Testis (tissue), 3 donors: ENCODE results near the gene REEP2. TPM values are rescaled to one million over a fixed set of nuclear protein-coding genes. Genes with fewer than 3 reads are reported as not detected.

Experiments used
- DNase-seq: peaks from one replicate; pipeline ENCODE4 v3.0.0-alpha.2; 2019
- H3K27ac ChIP-seq, 2 donors: fragments of 200-600 bp; sonication (generic); one replicate each; pipeline ENCODE4 v1.5.1; 2019
- H3K27me3 ChIP-seq: fragments of 200-600 bp; sonication (generic); one replicate; pipeline ENCODE4 v1.5.1; 2019
- H3K36me3 ChIP-seq: fragments of 200-600 bp; sonication (generic); one replicate; pipeline ENCODE4 v1.5.1; 2017; ENCODE audit warnings: low read depth; ENCODE audit errors: missing control alignments
- H3K4me1 ChIP-seq: fragments of 200-600 bp; sonication (generic); one replicate; pipeline ENCODE4 v1.5.1; 2019
- H3K4me3 ChIP-seq, 2 donors: fragments of 200-600 bp; sonication (generic); one replicate each; pipeline ENCODE4 v1.5.1; 2017 to 2019
- H3K9me3 ChIP-seq: fragments of 200-600 bp; sonication (generic); one replicate; pipeline ENCODE4 v1.5.1; 2017
- POLR2A ChIP-seq: fragments of 450-650 bp; IDR thresholded peaks from one replicate; pipeline ENCODE4 v1.6.1; 2017; ENCODE audit warnings: antibody characterized with exemption, mild to moderate bottlenecking, moderate library complexity
- WGBS, 2 donors: methylation state at CpG; one replicate each; pipeline ENCODE4 v1.1.5; 2018; 5-methylcytosine and 5-hydroxymethylcytosine counted together
- intact Hi-C: fragments of 100-400 bp; cut with DNase I; formaldehyde crosslinking; loops from one replicate; pipeline ENCODE4 v1.15.1; 2023; ENCODE audit warnings: low total_unique reads
- polyA plus RNA-seq: library from polyadenylated mRNA; stranded (reverse); fragments of 350-450 nt; fragmentation: Illumina TruSeq; extraction: RNeasy Lipid Tissue Mini Kit (QIAGEN cat#74804); gene quantifications from one replicate; pipeline ENCODE4 v1.2.3, GENCODE V29; 2014; ENCODE audit warnings: low read depth, low replicate concordance; ENCODE audit not compliant: insufficient read depth
- total RNA-seq, 2 donors: library from RNA; depleted of rRNA; stranded (reverse); fragments of >200 nt; gene quantifications; one replicate each; pipeline ENCODE4 v1.2.3, GENCODE V29; 2016
- TF ChIP-seq, protein P1 (sequence below), 3 experiments: fragments of 450-650 bp in 2 of 3; fragments of 200-600 bp in 1 of 3; sonication (generic) in 1 of 3; IDR thresholded peaks; one replicate each; pipeline ENCODE4 v1.5.1; 2016 to 2019; ENCODE audit warnings: antibody characterized with exemption in 3 of 3, mild to moderate bottlenecking in 2 of 3, moderate library complexity in 1 of 3

The REEP2 gene
- total and polyA plus RNA-seq, 3 donors from 2014 or later: 13.5 to 18.3 (median 15.7) TPM

DNA sequence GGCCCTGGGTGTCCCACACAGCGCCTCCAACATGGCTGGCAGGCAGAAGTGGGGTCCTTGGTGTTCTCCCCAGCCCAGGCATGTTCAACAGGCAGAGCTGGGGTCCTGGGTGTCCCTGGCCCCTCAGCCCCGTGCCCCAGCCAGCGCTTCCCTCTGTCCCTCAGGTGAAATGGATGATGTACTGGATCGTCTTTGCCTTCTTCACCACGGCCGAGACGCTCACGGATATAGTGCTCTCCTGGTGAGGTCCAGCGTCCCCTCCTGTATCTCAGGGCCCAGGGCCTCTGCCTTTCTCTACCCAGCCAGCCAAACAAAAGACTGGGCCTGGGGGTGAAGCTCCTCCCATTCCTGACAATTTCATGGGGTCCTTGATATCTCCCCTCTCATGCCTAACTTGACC, 2.4 kb downstream of the REEP2 start:
- Histone ChIP-seq H3K27ac (no peak overlapping the region), H3K27me3 (no peaks in the 10 kb centered on the region), H3K36me3 (no peaks in the 10 kb centered on the region), H3K4me3 (no peak overlapping the region), H3K4me1 (peaks cover 12% of the 10 kb centered on the region), H3K9me3 (no peaks in the 10 kb centered on the region)
- intact Hi-C loops: no loop called here
- 94 to 100% methylated on average over 2 to 9 of the region's 9 CpGs for WGBS, 2 donors
- DNase-seq: no peak
- TF ChIP-seq, protein P1, sequence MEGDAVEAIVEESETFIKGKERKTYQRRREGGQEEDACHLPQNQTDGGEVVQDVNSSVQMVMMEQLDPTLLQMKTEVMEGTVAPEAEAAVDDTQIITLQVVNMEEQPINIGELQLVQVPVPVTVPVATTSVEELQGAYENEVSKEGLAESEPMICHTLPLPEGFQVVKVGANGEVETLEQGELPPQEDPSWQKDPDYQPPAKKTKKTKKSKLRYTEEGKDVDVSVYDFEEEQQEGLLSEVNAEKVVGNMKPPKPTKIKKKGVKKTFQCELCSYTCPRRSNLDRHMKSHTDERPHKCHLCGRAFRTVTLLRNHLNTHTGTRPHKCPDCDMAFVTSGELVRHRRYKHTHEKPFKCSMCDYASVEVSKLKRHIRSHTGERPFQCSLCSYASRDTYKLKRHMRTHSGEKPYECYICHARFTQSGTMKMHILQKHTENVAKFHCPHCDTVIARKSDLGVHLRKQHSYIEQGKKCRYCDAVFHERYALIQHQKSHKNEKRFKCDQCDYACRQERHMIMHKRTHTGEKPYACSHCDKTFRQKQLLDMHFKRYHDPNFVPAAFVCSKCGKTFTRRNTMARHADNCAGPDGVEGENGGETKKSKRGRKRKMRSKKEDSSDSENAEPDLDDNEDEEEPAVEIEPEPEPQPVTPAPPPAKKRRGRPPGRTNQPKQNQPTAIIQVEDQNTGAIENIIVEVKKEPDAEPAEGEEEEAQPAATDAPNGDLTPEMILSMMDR (IDR thresholded peaks at IDR 0.05): no peak
- no peak for TF ChIP-seq POLR2A

DNA sequence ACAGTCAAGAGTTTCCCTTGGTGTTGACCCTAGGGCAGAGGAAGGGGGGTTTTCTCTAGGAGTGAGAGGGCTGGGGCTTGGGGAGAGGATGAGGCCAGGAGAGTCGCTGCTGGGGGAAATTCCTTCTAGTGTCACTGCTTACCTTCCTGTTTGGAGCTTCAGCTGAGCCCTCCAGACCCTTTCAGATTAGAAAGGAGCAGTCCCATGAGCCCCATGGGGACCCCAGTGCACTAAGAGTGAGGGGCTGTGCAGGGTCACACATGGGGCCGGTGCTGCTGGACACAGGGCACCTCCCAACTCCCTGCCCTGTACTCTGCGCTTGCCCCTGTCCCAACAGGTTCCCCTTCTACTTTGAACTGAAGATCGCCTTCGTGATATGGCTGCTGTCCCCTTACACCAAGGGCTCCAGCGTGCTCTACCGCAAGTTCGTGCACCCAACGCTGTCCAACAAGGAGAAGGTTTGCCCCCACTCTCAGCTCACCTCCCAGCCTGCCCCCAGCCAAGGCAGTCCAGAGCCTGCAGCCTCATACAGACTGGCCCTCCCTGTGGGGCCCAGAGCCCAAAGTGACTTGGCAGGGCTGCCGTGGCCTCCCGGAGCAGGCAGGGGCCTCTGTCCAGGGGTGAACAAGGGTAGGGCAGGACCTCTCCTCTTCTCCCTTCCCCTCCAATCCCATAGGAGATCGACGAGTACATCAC, 5.4 kb downstream of the REEP2 start:
- TF ChIP-seq POLR2A: no peak
- TF ChIP-seq, protein P1 (IDR thresholded peaks at IDR 0.05): no peak
- intact Hi-C loops: no loop called here
- 90 to 93% methylated on average over 9 to 13 of the region's 13 CpGs for WGBS, 2 donors
- no peak overlapping the region for H3K4me3 ChIP-seq
- no peak overlapping the region for H3K27ac ChIP-seq
- H3K36me3 ChIP-seq: no peaks in the 10 kb centered on the region
- no peaks in the 10 kb centered on the region for H3K9me3 ChIP-seq
- H3K27me3 ChIP-seq: no peaks in the 10 kb centered on the region
- H3K4me1 ChIP-seq: peaks cover 10% of the 10 kb centered on the region
- DNase-seq: no peak

DNA sequence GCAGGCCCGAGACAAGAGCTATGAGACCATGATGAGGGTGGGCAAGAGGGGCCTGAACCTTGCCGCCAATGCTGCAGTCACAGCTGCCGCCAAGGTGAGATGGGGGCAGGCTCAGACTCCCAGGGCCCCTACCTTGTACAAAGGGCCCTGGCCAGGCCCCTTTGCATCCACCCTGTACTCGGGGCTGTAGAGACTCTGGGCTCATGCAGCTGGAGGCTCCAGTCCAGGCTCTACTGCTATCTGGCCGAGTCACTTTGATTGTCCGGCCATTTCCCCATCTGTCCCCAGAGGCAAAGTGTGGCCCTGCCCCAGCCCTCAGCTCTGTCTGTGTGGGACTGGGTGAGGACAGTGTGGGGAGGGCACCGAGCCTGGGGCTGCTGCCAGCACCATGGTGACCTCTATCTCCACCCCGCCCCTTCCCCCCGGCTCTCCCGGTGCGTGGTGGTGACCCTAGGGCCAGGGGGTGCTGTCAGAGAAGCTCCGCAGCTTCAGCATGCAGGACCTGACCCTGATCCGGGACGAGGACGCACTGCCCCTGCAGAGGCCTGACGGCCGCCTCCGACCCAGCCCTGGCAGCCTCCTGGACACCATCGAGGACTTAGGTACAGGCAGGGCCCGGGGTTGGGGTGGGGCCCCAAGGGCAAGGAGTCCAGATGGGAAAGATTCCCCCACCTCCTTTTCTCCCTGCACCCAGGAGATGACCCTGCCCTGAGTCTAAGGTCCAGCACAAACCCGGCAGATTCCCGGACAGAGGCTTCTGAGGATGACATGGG, 6.1 kb downstream of the REEP2 start:
- no peak overlapping the region for H3K27ac ChIP-seq
- H3K9me3 ChIP-seq: no peaks in the 10 kb centered on the region
- H3K4me1 ChIP-seq: peaks cover 7% of the 10 kb centered on the region
- intact Hi-C loops: no loop called here
- no peak overlapping the region for H3K4me3 ChIP-seq
- 85 to 100% methylated on average over 2 to 18 of the region's 22 CpGs for WGBS, 2 donors
- DNase-seq: no peak
- H3K27me3 ChIP-seq: no peaks in the 10 kb centered on the region
- no peak for TF ChIP-seq POLR2A
- TF ChIP-seq, protein P1 (IDR thresholded peaks at IDR 0.05): no peak
- H3K36me3 ChIP-seq: no peaks in the 10 kb centered on the region

DNA sequence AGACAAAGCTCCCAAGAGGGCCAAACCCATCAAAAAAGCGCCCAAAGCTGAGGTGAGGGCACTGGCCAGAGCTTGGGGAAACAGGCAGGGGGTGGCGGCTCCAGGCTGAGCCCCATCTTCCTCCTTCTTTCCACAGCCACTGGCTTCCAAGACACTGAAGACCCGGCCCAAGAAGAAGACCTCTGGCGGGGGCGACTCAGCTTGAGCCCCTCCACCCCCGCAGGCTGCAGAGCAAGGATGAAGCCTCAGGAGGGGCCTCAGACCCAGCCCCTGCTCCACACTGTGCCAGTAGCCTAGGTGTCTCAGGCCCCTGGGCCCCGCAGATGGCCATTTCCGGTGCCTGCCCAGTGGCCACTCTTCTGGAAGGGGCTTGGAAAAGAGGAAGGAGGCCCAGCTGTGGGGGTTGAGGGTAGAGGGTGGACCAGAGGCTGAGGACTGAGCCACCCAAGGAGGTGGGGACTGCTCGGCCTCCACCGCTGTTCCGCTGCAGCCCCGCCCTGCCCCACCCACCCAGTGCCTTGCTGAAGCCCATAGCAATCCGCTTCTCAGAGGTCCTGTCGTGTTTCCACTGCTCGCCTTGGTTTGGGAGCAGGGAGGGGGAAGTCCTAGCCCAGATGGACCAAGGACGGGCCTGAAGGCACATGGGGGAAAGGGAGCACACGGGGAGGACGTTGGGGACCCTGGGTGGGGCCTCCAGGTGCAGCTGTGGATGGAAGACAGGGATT, 6.9 kb downstream of the REEP2 start:
- peaks cover 4% of the 10 kb centered on the region for H3K4me1 ChIP-seq
- H3K4me3 ChIP-seq: no peak overlapping the region
- no peak for DNase-seq
- WGBS, 2 donors: 81 to 85% methylated on average over 11 to 18 of the region's 18 CpGs
- no peaks in the 10 kb centered on the region for H3K27me3 ChIP-seq
- TF ChIP-seq, protein P1 (IDR thresholded peaks at IDR 0.05): no peak
- TF ChIP-seq POLR2A: no peak
- intact Hi-C loops: no loop called here
- no peaks in the 10 kb centered on the region for H3K36me3 ChIP-seq
- H3K9me3 ChIP-seq: no peaks in the 10 kb centered on the region
- no peak overlapping the region for H3K27ac ChIP-seq
